Tibial artery (tissue), 4 donors: Measurements from ENCODE around the gene PPFIA4.

Source experiments
- DNase-seq, 2 donors: peaks; one replicate each; pipeline ENCODE4 v3.0.0-alpha.2; 2019
- H3K27ac ChIP-seq, 2 donors: fragments of 200-600 bp; sonication (generic) in 1 of 2; 1 replicate in 1 of 2; 2 replicates in 1 of 2; pipeline ENCODE4 v1.5.1; 2018 to 2019; ENCODE audit warnings: mild to moderate bottlenecking in 1 of 2
- H3K27me3 ChIP-seq, 2 donors: fragments of 200-600 bp; sonication (generic) in 1 of 2; one replicate each; pipeline versions ENCODE4 v1.5.1 to v1.6.0; 2016 to 2019
- H3K36me3 ChIP-seq, 3 donors: fragments of 200-600 bp; sonication (generic) in 2 of 3; one replicate each; pipeline ENCODE4 v1.5.1; 2016 to 2019; ENCODE audit warnings: mild to moderate bottlenecking in 2 of 3
- H3K4me1 ChIP-seq, 4 donors: fragments of 200-600 bp; sonication (generic) in 2 of 4; 1 replicate in 3 of 4; 2 replicates in 1 of 4; pipeline ENCODE4 v1.5.1; 2016 to 2019
- H3K4me3 ChIP-seq, 2 donors: fragments of 200-600 bp; sonication (generic) in 1 of 2; 1 replicate in 1 of 2; 2 replicates in 1 of 2; pipeline ENCODE4 v1.5.1; 2018 to 2019; ENCODE audit warnings: mild to moderate bottlenecking in 2 of 2
- H3K9me3 ChIP-seq, 3 donors: fragments of 200-600 bp; sonication (generic) in 1 of 3; one replicate each; pipeline ENCODE4 v1.5.1; 2016 to 2019
- CTCF ChIP-seq, 2 experiments: fragments of 200-600 bp in 1 of 2; fragments of 450-650 bp in 1 of 2; IDR thresholded peaks; one replicate each; pipeline ENCODE4 v1.5.1; 2017 to 2019; ENCODE audit warnings: antibody characterized with exemption in 2 of 2, mild to moderate bottlenecking in 1 of 2, moderate library complexity in 1 of 2
- intact Hi-C: fragments of 100-400 bp; cut with DNase I; formaldehyde crosslinking; loops from one replicate; pipeline ENCODE4 v1.15.0; 2023; ENCODE audit warnings: low total_unique reads

PPFIA4 gene

GRCh38 chr1:203066965-203067364 lies 40.7 kb downstream of the PPFIA4 start:
- Histone ChIP-seq H3K4me3 (no peak overlapping the region), H3K27me3 (no peaks in the 10 kb centered on the region), H3K36me3 (peaks cover 0 to 4% (median 0%) of the 10 kb centered on the region in 3 donors), H3K9me3 (no peaks in the 10 kb centered on the region), H3K4me1 (peaks cover 0 to 21% (median 15%) of the 10 kb centered on the region in 4 donors), H3K27ac (no peak overlapping the region)
- intact Hi-C loops, result no loop called here
- DNase-seq, result no peak
- no peak for TF ChIP-seq CTCF (IDR thresholded peaks at IDR 0.05)

DNA sequence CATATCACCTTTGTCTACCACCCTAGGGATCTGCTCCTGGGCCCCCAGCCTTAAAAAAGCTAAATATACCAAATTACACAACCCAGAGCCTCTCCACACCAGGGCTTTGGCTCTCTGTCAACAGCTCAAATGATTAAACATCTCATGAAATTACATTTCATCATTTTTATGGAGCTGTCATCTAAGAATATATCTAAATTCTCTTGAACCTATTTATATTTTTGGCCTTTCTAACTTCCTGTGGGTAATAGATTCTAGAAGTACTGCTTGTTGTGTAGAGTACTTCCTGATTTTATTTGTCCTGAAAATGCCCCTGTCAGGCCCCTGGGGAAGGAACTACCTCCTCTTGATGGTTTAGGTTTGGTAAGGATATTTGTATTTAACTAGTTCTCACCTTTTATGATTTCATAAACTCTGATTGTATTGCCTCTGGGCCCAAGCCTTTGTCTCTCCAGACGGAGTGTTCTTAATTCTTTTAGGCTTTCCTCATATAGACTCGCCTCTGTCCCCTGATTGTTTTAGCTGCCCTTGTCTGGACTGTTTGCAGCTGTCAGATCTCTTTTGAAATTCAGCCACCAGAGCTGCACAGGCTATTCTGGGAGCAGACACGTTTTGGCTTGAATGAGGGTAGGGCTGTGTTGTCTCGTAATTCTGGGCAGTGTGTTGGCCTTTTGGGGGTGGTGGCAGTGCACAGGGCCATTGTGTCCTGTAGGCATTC lies 42.9 kb downstream of the PPFIA4 start:
- H3K4me1 ChIP-seq, result peaks cover 0 to 21% (median 15%) of the 10 kb centered on the region in 4 donors
- H3K27ac ChIP-seq, result peak overlapping the region; percentile 33 to 59
- no peak overlapping the region for H3K4me3 ChIP-seq
- H3K36me3 ChIP-seq, result no peaks in the 10 kb centered on the region
- intact Hi-C loops, result no loop called here
- no peaks in the 10 kb centered on the region for H3K9me3 ChIP-seq
- no peaks in the 10 kb centered on the region for H3K27me3 ChIP-seq
- no peak for DNase-seq
- TF ChIP-seq CTCF (IDR thresholded peaks at IDR 0.05), result no peak

DNA sequence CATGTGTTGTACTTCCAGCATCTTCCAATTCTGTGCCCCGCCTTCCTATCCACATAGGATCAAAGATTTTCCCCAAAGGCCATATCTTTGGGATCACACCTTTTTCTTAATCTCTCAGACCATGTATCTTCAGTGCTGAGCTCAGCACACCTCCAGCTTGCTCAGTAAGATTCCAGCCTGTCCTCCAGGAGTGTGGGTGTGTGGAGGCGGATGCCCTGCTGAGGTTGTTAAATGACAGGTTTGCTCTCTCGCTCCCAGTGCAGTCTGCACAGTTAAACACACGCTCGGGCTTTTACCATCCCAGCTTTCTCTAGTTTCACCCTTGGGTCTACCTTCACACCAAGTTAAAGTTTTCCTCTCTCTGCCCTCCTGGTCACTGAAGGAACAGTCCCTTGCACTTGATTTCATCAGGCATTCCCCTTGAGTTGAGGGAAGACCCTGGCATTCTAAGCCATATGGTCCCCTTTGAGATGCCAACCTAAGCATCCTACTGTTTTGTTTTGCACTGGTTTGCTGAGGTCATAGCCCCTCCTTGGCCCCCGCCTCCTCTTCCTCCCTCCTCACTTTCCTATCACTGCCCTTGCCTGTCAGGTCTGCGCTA lies 45.8 kb downstream of the PPFIA4 start:
- Histone ChIP-seq H3K27me3 (peaks cover 0 to 26% of the 10 kb centered on the region in 2 donors), H3K4me1 (peaks cover 0 to 21% (median 18%) of the 10 kb centered on the region in 4 donors), H3K9me3 (no peaks in the 10 kb centered on the region), H3K4me3 (no peak overlapping the region), H3K36me3 (no peaks in the 10 kb centered on the region), H3K27ac (no peak overlapping the region)
- DNase-seq, result peak in 1 of 2 donors; percentile 31
- intact Hi-C loops, result no loop called here
- no peak for TF ChIP-seq CTCF (IDR thresholded peaks at IDR 0.05)

DNA sequence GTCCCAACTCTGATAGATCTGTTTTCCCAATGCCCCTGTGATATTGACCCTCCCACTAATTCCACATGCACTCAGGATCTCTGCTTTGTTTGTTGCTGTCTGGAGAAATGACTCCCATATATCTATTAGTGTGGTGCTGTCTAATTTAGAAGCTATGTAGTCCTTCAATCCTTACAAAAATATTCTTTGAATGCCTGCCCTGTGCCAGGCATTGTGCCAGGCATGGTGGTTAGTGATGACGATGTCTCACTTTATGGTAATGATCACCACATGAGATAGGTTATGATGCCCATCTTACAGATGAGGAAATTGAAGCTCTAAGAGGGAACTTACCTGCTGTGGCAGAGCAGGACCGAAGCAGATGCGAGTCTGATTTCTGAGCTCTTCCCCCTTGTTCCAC lies 46.6 kb downstream of the PPFIA4 start:
- H3K4me1 ChIP-seq, result peaks cover 0 to 21% (median 18%) of the 10 kb centered on the region in 4 donors
- H3K27me3 ChIP-seq, result peaks cover 0 to 28% of the 10 kb centered on the region in 2 donors
- no peaks in the 10 kb centered on the region for H3K9me3 ChIP-seq
- H3K27ac ChIP-seq, result no peak overlapping the region
- no peak for TF ChIP-seq CTCF (IDR thresholded peaks at IDR 0.05)
- H3K4me3 ChIP-seq, result no peak overlapping the region
- DNase-seq, result no peak
- intact Hi-C loops, result no loop called here
- H3K36me3 ChIP-seq, result no peaks in the 10 kb centered on the region

- H3K27ac ChIP-seq, result no peak overlapping the region
These were observed 47.2 kb downstream of the PPFIA4 start for GRCh38 chr1:203073469-203073868.

More at GRCh38 chr1:203073469-203073868, 47.2 kb downstream of the PPFIA4 start:
- no peak for TF ChIP-seq CTCF (IDR thresholded peaks at IDR 0.05)
- Histone ChIP-seq H3K9me3 (no peaks in the 10 kb centered on the region), H3K27me3 (peaks cover 0 to 28% of the 10 kb centered on the region in 2 donors), H3K4me1 (peaks cover 0 to 18% (median 15%) of the 10 kb centered on the region in 4 donors), H3K36me3 (no peaks in the 10 kb centered on the region), H3K4me3 (no peak overlapping the region)
- intact Hi-C loops, result no loop called here
- no peak for DNase-seq
